HEK293 (cell line): ENCODE results near the gene PBLD.

Experiments used
- CTCF ChIA-PET: fragments of 350-600 bp; formaldehyde crosslinking; extraction: SDS; loops from one replicate; lab custom pipeline; 2021; ENCODE audit warnings: antibody characterized with exemption; lab: Yijun Ruan, JAX
- POLR2A ChIA-PET: fragments of 300-600 bp; formaldehyde crosslinking; extraction: SDS; loops from one replicate; lab custom pipeline; 2020; ENCODE audit warnings: antibody characterized with exemption, inconsistent platforms; lab: Yijun Ruan, JAX
- H3K27ac ChIP-seq: fragments of 200-500 bp; sonication (Bioruptor generic); 2 replicates; pipeline ENCODE4 v1.5.1; 2014; ENCODE audit warnings: low read depth, low read length, control low read depth, inconsistent platforms; ENCODE audit errors: extremely low read depth
- H3K36me3 ChIP-seq, 2 experiments: fragments of 200-500 bp in 1 of 2; sonication (Bioruptor generic) in 1 of 2; 1 replicate in 1 of 2; 2 replicates in 1 of 2; pipeline ENCODE4 v1.5.1; 2014 to 2017; ENCODE audit warnings: inconsistent platforms in 2 of 2, low read length in 2 of 2; ENCODE audit not compliant: control insufficient read depth in 2 of 2, insufficient read depth in 1 of 2
- H3K4me1 ChIP-seq: fragments of 200-500 bp; sonication (Bioruptor generic); 2 replicates; pipeline ENCODE4 v1.5.1; 2014; ENCODE audit warnings: mild to moderate bottlenecking, low read length, inconsistent platforms; ENCODE audit not compliant: control insufficient read depth, insufficient read depth
- H3K4me3 ChIP-seq: 2 replicates; pipeline ENCODE4 v1.5.1; 2011; ENCODE audit warnings: low read depth, mild to moderate bottlenecking, control low read depth, low read length, moderate library complexity
- H3K9me3 ChIP-seq: fragments of 200-500 bp; sonication (Bioruptor generic); 2 replicates; pipeline ENCODE4 v1.5.1; 2014; ENCODE audit warnings: low read depth, low read length, inconsistent platforms; ENCODE audit not compliant: control insufficient read depth, insufficient read depth
- GLI2 ChIP-seq: fragments of 450-650 bp; formaldehyde crosslinking; IDR thresholded peaks from 2 replicates; pipeline ENCODE4; 2017; ENCODE audit warnings: missing biosample characterization, missing genetic modification characterization, low read depth, borderline replicate concordance
- KLF16 ChIP-seq: fragments of 450-650 bp; formaldehyde crosslinking; IDR thresholded peaks from 2 replicates; pipeline ENCODE4 v1.5.1; 2017; ENCODE audit warnings: missing biosample characterization, missing genetic modification characterization
- KLF17 ChIP-seq: fragments of 450-650 bp; formaldehyde crosslinking; IDR thresholded peaks from 2 replicates; pipeline ENCODE4 v1.5.1; 2016; ENCODE audit warnings: missing biosample characterization, missing genetic modification characterization
- KLF7 ChIP-seq: fragments of 450-650 bp; formaldehyde crosslinking; IDR thresholded peaks from 2 replicates; pipeline ENCODE4 v1.5.1; 2016; ENCODE audit warnings: missing biosample characterization, missing genetic modification characterization, borderline replicate concordance
- OSR2 ChIP-seq: fragments of 450-650 bp; formaldehyde crosslinking; IDR thresholded peaks from 2 replicates; pipeline ENCODE4 v1.5.1; 2016; ENCODE audit warnings: missing biosample characterization, missing genetic modification characterization
- PBX3 ChIP-seq: sonication (generic); formaldehyde crosslinking; IDR thresholded peaks from 2 replicates; pipeline ENCODE4 v1.8.1; 2022; ENCODE audit warnings: mild to moderate bottlenecking, moderate library complexity, missing genetic modification reagents
- RBAK ChIP-seq: fragments of 450-650 bp; formaldehyde crosslinking; IDR thresholded peaks from 2 replicates; pipeline ENCODE4 v1.5.1; 2016; ENCODE audit warnings: missing biosample characterization, missing genetic modification characterization
- REST ChIP-seq: fragments of 450-650 bp; formaldehyde crosslinking; IDR thresholded peaks from 2 replicates; pipeline ENCODE4 v1.5.1; 2016; ENCODE audit warnings: missing biosample characterization, missing genetic modification characterization
- TCF7L2 ChIP-seq: IDR thresholded peaks from 2 replicates; pipeline ENCODE4 v1.6.1; 2011; ENCODE audit warnings: low read depth, mild to moderate bottlenecking, inconsistent platforms, low read length, moderate library complexity, borderline replicate concordance
- YY2 ChIP-seq: fragments of 450-650 bp; formaldehyde crosslinking; IDR thresholded peaks from 2 replicates; pipeline ENCODE4 v1.5.1; 2016; ENCODE audit warnings: missing biosample characterization, missing genetic modification characterization
- ZFP3 ChIP-seq: fragments of 450-650 bp; formaldehyde crosslinking; IDR thresholded peaks from 2 replicates; pipeline ENCODE4 v1.5.1; 2016; ENCODE audit warnings: low read depth, missing biosample characterization, missing genetic modification characterization
- ZNF121 ChIP-seq: fragments of 450-650 bp; formaldehyde crosslinking; IDR thresholded peaks from 2 replicates; pipeline ENCODE4 v1.5.1; 2016; ENCODE audit warnings: missing biosample characterization, missing genetic modification characterization
- ZNF157 ChIP-seq: fragments of 450-650 bp; formaldehyde crosslinking; IDR thresholded peaks from 2 replicates; pipeline ENCODE4 v1.5.1; 2016; ENCODE audit warnings: missing biosample characterization, missing genetic modification characterization
- ZNF169 ChIP-seq: fragments of 450-650 bp; formaldehyde crosslinking; IDR thresholded peaks from 2 replicates; pipeline ENCODE4 v1.5.1; 2016; ENCODE audit warnings: missing biosample characterization, missing genetic modification characterization
- ZNF184 ChIP-seq: fragments of 450-650 bp; IDR thresholded peaks from 2 replicates; pipeline ENCODE4 v1.5.1; 2018; ENCODE audit warnings: missing biosample characterization, mild to moderate bottlenecking, missing genetic modification characterization
- ZNF223 ChIP-seq: fragments of 450-650 bp; formaldehyde crosslinking; IDR thresholded peaks from 2 replicates; pipeline ENCODE4 v1.5.1; 2016; ENCODE audit warnings: missing biosample characterization, missing genetic modification characterization
- ZNF302 ChIP-seq: fragments of 450-650 bp; formaldehyde crosslinking; IDR thresholded peaks from 2 replicates; pipeline ENCODE4 v1.5.1; 2016; ENCODE audit warnings: missing biosample characterization, missing genetic modification characterization, low read depth
- ZNF362 ChIP-seq: fragments of 450-650 bp; formaldehyde crosslinking; IDR thresholded peaks from 2 replicates; pipeline ENCODE4 v1.5.1; 2016; ENCODE audit warnings: missing biosample characterization, missing genetic modification characterization
- ZNF404 ChIP-seq: fragments of 450-650 bp; formaldehyde crosslinking; IDR thresholded peaks from 2 replicates; pipeline ENCODE4 v1.5.1; 2017; ENCODE audit warnings: missing biosample characterization, missing genetic modification characterization
- ZNF529 ChIP-seq: fragments of 450-650 bp; formaldehyde crosslinking; IDR thresholded peaks from 2 replicates; pipeline ENCODE4 v1.5.1; 2017; ENCODE audit warnings: missing genetic modification characterization, missing biosample characterization; ENCODE audit not compliant: insufficient replicate concordance
- ZNF580 ChIP-seq: fragments of 450-650 bp; formaldehyde crosslinking; IDR thresholded peaks from 2 replicates; pipeline ENCODE4 v1.5.1; 2016; ENCODE audit warnings: missing biosample characterization, missing genetic modification characterization
- ZNF792 ChIP-seq: fragments of 450-650 bp; formaldehyde crosslinking; IDR thresholded peaks from 2 replicates; pipeline ENCODE4 v1.5.1; 2016; ENCODE audit warnings: missing biosample characterization, missing genetic modification characterization
- ZSCAN23 ChIP-seq: fragments of 450-650 bp; formaldehyde crosslinking; IDR thresholded peaks from 2 replicates; pipeline ENCODE4 v1.5.1; 2016; ENCODE audit warnings: missing biosample characterization, missing genetic modification characterization

Gene PBLD

GRCh38 chr10:68364101-68364886 is 31.6 kb upstream of the PBLD start (continued):
- no peak for TF ChIP-seq ZNF169 (tag by site-specific recombination)
- no peak for TF ChIP-seq ZNF121 (tag by site-specific recombination)
- no peak for TF ChIP-seq ZNF302 (tag by site-specific recombination)
- no peak for TF ChIP-seq KLF17 (tag by site-specific recombination)
- TF ChIP-seq ZNF580, result no peak
- no peak for TF ChIP-seq YY2 (tag by site-specific recombination)
- TF ChIP-seq ZNF184, result no peak
- TF ChIP-seq TCF7L2, result no peak

GRCh38 chr10:68362590-68362989 is 29.9 kb upstream of the PBLD start:
- Histone ChIP-seq H3K4me1 (no peaks in the 10 kb centered on the region), H3K9me3 (no peaks in the 10 kb centered on the region), H3K36me3 (peaks cover 41 to 51% of the 10 kb centered on the region in 2 experiments), H3K4me3 (no peak overlapping the region), H3K27ac (no peak overlapping the region)
- ChIA-PET CTCF (interaction anchor here (2.0 kb wide), 1 partner anchor 14 kb away, joined by 6 read pairs; no protein-coding TSS in a partner anchor), POLR2A (no interaction called here)
- no peak for TF ChIP-seq ZSCAN23 (tag by site-specific recombination)
- no peak for TF ChIP-seq ZNF792
- TF ChIP-seq KLF7 (tag by site-specific recombination), result no peak
- TF ChIP-seq ZNF529 (tag by site-specific recombination), result no peak
- no peak for TF ChIP-seq ZNF169 (tag by site-specific recombination)
- no peak for TF ChIP-seq ZNF223
- TF ChIP-seq RBAK (tag by site-specific recombination), result no peak
- no peak for TF ChIP-seq TCF7L2
- TF ChIP-seq ZNF362 (tag by site-specific recombination), result no peak
- TF ChIP-seq ZNF404 (tag by site-specific recombination), result no peak
- no peak for TF ChIP-seq KLF16 (tag by site-specific recombination)

- no peak overlapping the region for H3K27ac ChIP-seq
- POLR2A ChIA-PET, result no interaction called here
- no peaks in the 10 kb centered on the region for H3K4me1 ChIP-seq
- CTCF ChIA-PET, result interaction anchor here (0.7 kb wide), 1 partner anchor 13 kb away, joined by 4 read pairs; no protein-coding TSS in a partner anchor
- H3K9me3 ChIP-seq, result no peaks in the 10 kb centered on the region
- no peak overlapping the region for H3K4me3 ChIP-seq
- peaks cover 46 to 54% of the 10 kb centered on the region in 2 experiments for H3K36me3 ChIP-seq
- TF ChIP-seq PBX3, result no peak
- TF ChIP-seq ZNF792, result no peak
- no peak for TF ChIP-seq REST (tag by site-specific recombination)
- TF ChIP-seq OSR2, result no peak
- TF ChIP-seq GLI2 (tag by site-specific recombination), result no peak
- TF ChIP-seq ZNF157, result no peak
- no peak for TF ChIP-seq ZFP3 (tag by site-specific recombination)
Measured at GRCh38 chr10:68359189-68359588, 26.5 kb upstream of the PBLD start.
